ENCODE data around the gene TPT1. TPM values are rescaled to one million over a fixed set of nuclear protein-coding genes. Genes with fewer than 3 reads are reported as not detected.

The TPT1 gene
- total RNA-seq, 1 donor from 2014 or later, result 1,515 TPM

GRCh38 chr13:45368571-45368970, 27.6 kb upstream of the TPT1 start:
- Mint-ChIP-seq H3K36me3 (ENCODE audit: unreplicated experiment) (peaks cover 8% of the 10 kb centered on the region), H3K27ac (ENCODE audit: unreplicated experiment) (no peak overlapping the region), H3K4me1 (ENCODE audit: low read depth, unreplicated experiment) (peaks cover 23% of the 10 kb centered on the region), H3K9me3 (ENCODE audit: unreplicated experiment) (peaks cover 22% of the 10 kb centered on the region), H3K27me3 (ENCODE audit: unreplicated experiment) (peaks cover 11% of the 10 kb centered on the region), H3K4me3 (ENCODE audit: unreplicated experiment) (no peak overlapping the region)
- DNase-seq, result no peak
- TF ChIP-seq, protein P1, sequence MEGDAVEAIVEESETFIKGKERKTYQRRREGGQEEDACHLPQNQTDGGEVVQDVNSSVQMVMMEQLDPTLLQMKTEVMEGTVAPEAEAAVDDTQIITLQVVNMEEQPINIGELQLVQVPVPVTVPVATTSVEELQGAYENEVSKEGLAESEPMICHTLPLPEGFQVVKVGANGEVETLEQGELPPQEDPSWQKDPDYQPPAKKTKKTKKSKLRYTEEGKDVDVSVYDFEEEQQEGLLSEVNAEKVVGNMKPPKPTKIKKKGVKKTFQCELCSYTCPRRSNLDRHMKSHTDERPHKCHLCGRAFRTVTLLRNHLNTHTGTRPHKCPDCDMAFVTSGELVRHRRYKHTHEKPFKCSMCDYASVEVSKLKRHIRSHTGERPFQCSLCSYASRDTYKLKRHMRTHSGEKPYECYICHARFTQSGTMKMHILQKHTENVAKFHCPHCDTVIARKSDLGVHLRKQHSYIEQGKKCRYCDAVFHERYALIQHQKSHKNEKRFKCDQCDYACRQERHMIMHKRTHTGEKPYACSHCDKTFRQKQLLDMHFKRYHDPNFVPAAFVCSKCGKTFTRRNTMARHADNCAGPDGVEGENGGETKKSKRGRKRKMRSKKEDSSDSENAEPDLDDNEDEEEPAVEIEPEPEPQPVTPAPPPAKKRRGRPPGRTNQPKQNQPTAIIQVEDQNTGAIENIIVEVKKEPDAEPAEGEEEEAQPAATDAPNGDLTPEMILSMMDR (IDR thresholded peaks at IDR 0.05; ENCODE audit: partially characterized antibody, unreplicated experiment), result no peak

GRCh38 chr13:45368005-45368404, 27.0 kb upstream of the TPT1 start:
- Mint-ChIP-seq H3K4me3 (ENCODE audit: unreplicated experiment) (no peak overlapping the region), H3K27ac (ENCODE audit: unreplicated experiment) (no peak overlapping the region), H3K4me1 (ENCODE audit: low read depth, unreplicated experiment) (peaks cover 17% of the 10 kb centered on the region), H3K9me3 (ENCODE audit: unreplicated experiment) (peaks cover 18% of the 10 kb centered on the region), H3K36me3 (ENCODE audit: unreplicated experiment) (peaks cover 11% of the 10 kb centered on the region), H3K27me3 (ENCODE audit: unreplicated experiment) (peaks cover 11% of the 10 kb centered on the region)
- no peak for DNase-seq
- TF ChIP-seq, protein P1 (IDR thresholded peaks at IDR 0.05; ENCODE audit: partially characterized antibody, unreplicated experiment), result no peak

- DNase-seq, result no peak
- Mint-ChIP-seq H3K9me3 (ENCODE audit: unreplicated experiment) (peaks cover 15% of the 10 kb centered on the region), H3K27ac (ENCODE audit: unreplicated experiment) (no peak overlapping the region)
These were observed 26.4 kb upstream of the TPT1 start for GRCh38 chr13:45367358-45367757.

GRCh38 chr13:45365558-45365885, 24.5 kb upstream of the TPT1 start:
- Mint-ChIP-seq H3K4me3 (ENCODE audit: unreplicated experiment) (no peak overlapping the region), H3K4me1 (ENCODE audit: low read depth, unreplicated experiment) (no peaks in the 10 kb centered on the region), H3K27me3 (ENCODE audit: unreplicated experiment) (peaks cover 2% of the 10 kb centered on the region), H3K9me3 (ENCODE audit: unreplicated experiment) (peaks cover 12% of the 10 kb centered on the region), H3K27ac (ENCODE audit: unreplicated experiment) (no peak overlapping the region), H3K36me3 (ENCODE audit: unreplicated experiment) (peaks cover 24% of the 10 kb centered on the region)
- no peak for DNase-seq
- TF ChIP-seq, protein P1 (IDR thresholded peaks at IDR 0.05; ENCODE audit: partially characterized antibody, unreplicated experiment), result no peak

More at GRCh38 chr13:45367358-45367757, 26.4 kb upstream of the TPT1 start:
- peaks cover 17% of the 10 kb centered on the region for H3K36me3 Mint-ChIP-seq (ENCODE audit: unreplicated experiment)
- no peak overlapping the region for H3K4me3 Mint-ChIP-seq (ENCODE audit: unreplicated experiment)
- H3K27me3 Mint-ChIP-seq (ENCODE audit: unreplicated experiment), result peaks cover 6% of the 10 kb centered on the region
- TF ChIP-seq, protein P1 (IDR thresholded peaks at IDR 0.05; ENCODE audit: partially characterized antibody, unreplicated experiment), result no peak
- peaks cover 11% of the 10 kb centered on the region for H3K4me1 Mint-ChIP-seq (ENCODE audit: low read depth, unreplicated experiment)

- DNase-seq, result no peak
- Mint-ChIP-seq H3K27me3 (ENCODE audit: unreplicated experiment) (peaks cover 2% of the 10 kb centered on the region), H3K4me3 (ENCODE audit: unreplicated experiment) (no peak overlapping the region), H3K36me3 (ENCODE audit: unreplicated experiment) (peaks cover 24% of the 10 kb centered on the region), H3K27ac (ENCODE audit: unreplicated experiment) (no peak overlapping the region), H3K4me1 (ENCODE audit: low read depth, unreplicated experiment) (no peaks in the 10 kb centered on the region), H3K9me3 (ENCODE audit: unreplicated experiment) (peaks cover 14% of the 10 kb centered on the region)
- TF ChIP-seq, protein P1 (IDR thresholded peaks at IDR 0.05; ENCODE audit: partially characterized antibody, unreplicated experiment), result no peak
These were observed 24.0 kb upstream of the TPT1 start for GRCh38 chr13:45364876-45365557.
